Measurements from ENCODE around the gene SIM2. TPM values are rescaled to one million over a fixed set of nuclear protein-coding genes. Genes with fewer than 3 reads are reported as not detected.

Gene SIM2
- total and polyA plus RNA-seq, 9 donors = 0.01 to 0.23 (median 0.11) TPM; not detected in 4

DNA sequence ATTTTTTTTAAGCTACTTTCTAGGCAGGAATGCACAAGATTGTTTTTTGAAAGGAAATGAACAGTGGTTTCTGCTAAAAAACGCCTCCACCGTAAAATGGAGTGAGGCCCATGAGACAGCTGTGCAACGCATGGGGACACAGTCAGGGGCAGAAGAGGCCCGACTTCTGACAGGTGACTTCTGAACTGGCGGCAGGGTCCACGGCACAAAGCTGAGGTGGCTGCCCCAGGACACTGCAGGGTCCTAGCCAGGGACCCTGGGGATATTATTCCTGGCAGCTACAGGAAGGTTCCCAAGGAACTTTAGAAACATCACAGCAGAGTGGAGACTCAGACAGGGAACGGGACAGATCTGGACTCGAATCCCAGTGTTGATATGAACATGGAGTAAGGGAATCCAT, 75.1 kb downstream of the SIM2 start:
- no peak for DNase-seq
- peaks cover 7% of the 10 kb centered on the region for H3K4me1 ChIP-seq (ENCODE audit: insufficient read depth)
- H3K4me3 ChIP-seq = no peak overlapping the region
- TF ChIP-seq POLR2A (IDR thresholded peaks at IDR 0.05) (no peak), EP300 (IDR thresholded peaks at IDR 0.05) (no peak)
- TF ChIP-seq, protein P1, sequence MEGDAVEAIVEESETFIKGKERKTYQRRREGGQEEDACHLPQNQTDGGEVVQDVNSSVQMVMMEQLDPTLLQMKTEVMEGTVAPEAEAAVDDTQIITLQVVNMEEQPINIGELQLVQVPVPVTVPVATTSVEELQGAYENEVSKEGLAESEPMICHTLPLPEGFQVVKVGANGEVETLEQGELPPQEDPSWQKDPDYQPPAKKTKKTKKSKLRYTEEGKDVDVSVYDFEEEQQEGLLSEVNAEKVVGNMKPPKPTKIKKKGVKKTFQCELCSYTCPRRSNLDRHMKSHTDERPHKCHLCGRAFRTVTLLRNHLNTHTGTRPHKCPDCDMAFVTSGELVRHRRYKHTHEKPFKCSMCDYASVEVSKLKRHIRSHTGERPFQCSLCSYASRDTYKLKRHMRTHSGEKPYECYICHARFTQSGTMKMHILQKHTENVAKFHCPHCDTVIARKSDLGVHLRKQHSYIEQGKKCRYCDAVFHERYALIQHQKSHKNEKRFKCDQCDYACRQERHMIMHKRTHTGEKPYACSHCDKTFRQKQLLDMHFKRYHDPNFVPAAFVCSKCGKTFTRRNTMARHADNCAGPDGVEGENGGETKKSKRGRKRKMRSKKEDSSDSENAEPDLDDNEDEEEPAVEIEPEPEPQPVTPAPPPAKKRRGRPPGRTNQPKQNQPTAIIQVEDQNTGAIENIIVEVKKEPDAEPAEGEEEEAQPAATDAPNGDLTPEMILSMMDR (IDR thresholded peaks at IDR 0.05) = no peak
- intact Hi-C loops (cut with DNase I) = no loop called here
- no peaks in the 10 kb centered on the region for H3K27me3 ChIP-seq
- H3K36me3 ChIP-seq = no peaks in the 10 kb centered on the region
- WGBS, 3 donors = 52 to 68% (median 53%) methylated on average over 8 of the region's 8 CpGs
- H3K27ac ChIP-seq = no peak overlapping the region
- no peaks in the 10 kb centered on the region for H3K9me3 ChIP-seq

DNA sequence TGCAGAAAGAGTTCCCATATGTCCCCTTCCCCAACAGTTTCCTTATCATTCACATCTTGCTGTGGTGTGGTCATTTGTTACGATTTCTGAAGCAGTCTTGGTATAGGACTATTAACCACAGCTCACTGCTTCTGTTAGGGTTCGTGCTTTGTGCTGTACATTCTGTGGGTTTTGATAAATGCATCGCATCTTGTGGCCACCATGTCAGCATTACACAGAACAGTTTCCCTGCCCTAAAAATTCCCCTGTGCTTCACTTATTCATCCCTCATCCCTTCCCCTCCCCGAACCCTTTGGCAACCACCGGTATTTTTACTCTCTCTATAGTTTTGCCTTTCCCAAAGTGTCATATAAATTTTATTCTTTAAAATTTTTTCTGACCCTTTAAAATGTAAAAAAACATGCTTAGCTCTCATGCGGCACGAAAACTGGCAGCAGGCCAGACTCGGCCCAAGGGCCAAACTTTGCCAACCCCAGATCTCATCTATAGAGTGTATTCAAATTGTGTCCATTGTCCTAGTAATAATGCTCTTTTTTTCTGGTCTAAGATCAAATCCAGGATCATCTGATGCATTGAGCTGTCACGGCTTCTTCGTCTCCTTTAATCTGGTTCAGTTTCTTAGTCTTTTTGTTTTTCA, 78.2 kb downstream of the SIM2 start:
- H3K36me3 ChIP-seq = no peaks in the 10 kb centered on the region
- TF ChIP-seq POLR2A (IDR thresholded peaks at IDR 0.05) = no peak
- TF ChIP-seq, protein P1 (IDR thresholded peaks at IDR 0.05) = no peak
- no peak for TF ChIP-seq EP300 (IDR thresholded peaks at IDR 0.05)
- H3K4me3 ChIP-seq = no peak overlapping the region
- no peaks in the 10 kb centered on the region for H3K9me3 ChIP-seq
- DNase-seq = no peak
- intact Hi-C loops (cut with DNase I) = no loop called here
- 76 to 86% (median 78%) methylated on average over 10 of the region's 10 CpGs for WGBS, 3 donors
- H3K4me1 ChIP-seq (ENCODE audit: insufficient read depth) = peaks cover 7% of the 10 kb centered on the region
- H3K27ac ChIP-seq = no peak overlapping the region
- no peaks in the 10 kb centered on the region for H3K27me3 ChIP-seq

DNA sequence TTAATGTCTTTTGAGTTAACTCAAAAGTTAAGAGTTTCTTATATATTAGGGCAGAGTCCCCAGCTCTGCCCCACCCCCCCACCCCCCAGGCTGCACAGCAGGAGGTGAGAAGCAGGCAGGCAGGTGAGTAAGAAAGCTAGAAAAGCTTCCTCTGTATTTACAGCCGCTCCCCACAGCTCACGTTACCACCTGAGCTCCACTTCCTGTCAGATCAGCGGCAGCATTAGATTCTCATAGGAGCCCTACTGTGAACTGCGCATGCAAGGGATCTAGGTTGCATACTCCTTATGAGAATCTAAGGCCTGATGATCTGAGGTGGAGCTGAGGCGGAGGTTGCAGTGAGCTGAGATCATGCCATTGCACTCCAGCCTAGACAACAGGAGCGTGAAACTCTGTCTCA, 81.9 kb downstream of the SIM2 start:
- H3K4me3 ChIP-seq = no peak overlapping the region
- no peaks in the 10 kb centered on the region for H3K9me3 ChIP-seq
- H3K4me1 ChIP-seq (ENCODE audit: insufficient read depth) = no peaks in the 10 kb centered on the region
- 80 to 99% (median 97%) methylated on average over 6 of the region's 6 CpGs for WGBS, 3 donors
- no peaks in the 10 kb centered on the region for H3K27me3 ChIP-seq
- DNase-seq = no peak
- no peaks in the 10 kb centered on the region for H3K36me3 ChIP-seq
- intact Hi-C loops (cut with DNase I) = no loop called here
- no peak overlapping the region for H3K27ac ChIP-seq
- TF ChIP-seq, protein P1 (IDR thresholded peaks at IDR 0.05) = no peak
- no peak for TF ChIP-seq POLR2A (IDR thresholded peaks at IDR 0.05)

DNA sequence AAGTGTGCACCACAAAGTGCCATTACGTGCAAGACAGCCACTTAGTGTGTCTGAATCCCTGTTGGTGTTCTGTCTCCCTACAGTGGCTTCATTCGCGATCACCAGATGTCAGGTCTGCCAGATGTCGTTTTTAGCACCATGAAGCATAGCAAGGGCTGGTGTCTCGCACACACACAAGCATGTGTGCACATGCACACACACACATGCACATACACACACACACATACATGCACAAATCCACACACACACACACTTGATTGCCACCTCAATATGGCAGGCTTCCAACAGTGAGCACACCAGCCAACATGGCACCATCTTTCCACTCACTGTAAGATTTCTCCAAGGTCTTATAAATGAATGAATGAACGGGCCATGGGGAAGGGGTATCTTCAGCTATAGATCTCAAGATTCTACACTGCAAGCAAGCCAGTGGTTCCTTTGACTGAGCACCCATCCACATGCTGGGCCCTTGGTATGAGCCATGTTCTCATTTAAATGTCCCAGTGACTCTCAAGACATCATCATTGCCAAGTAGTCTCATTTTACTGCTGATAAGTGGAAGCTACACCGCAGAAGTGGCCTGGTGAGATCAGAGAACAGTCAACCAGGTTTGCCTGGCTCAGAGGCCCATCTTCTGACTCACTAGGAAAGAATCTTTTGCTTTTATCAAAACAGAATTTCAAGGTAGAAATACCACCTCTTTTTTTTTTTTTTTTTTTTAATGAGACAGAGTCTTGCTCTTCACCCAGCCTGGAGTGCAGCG, 84.9 kb downstream of the SIM2 start:
- no peaks in the 10 kb centered on the region for H3K36me3 ChIP-seq
- H3K9me3 ChIP-seq = no peaks in the 10 kb centered on the region
- 96 to 97% (median 96%) methylated on average over 8 of the region's 8 CpGs for WGBS, 3 donors
- H3K4me1 ChIP-seq (ENCODE audit: insufficient read depth) = no peaks in the 10 kb centered on the region
- DNase-seq = no peak
- H3K4me3 ChIP-seq = no peak overlapping the region
- TF ChIP-seq POLR2A (IDR thresholded peaks at IDR 0.05) = no peak
- TF ChIP-seq, protein P1 (IDR thresholded peaks at IDR 0.05) = no peak
- TF ChIP-seq EP300 (IDR thresholded peaks at IDR 0.05) = no peak
- no peak overlapping the region for H3K27ac ChIP-seq
- no peaks in the 10 kb centered on the region for H3K27me3 ChIP-seq
- intact Hi-C loops (cut with DNase I) = no loop called here
